ENCODE results near the gene PRKCZ. TPM values are rescaled to one million over a fixed set of nuclear protein-coding genes. Genes with fewer than 3 reads are reported as not detected.

Gene PRKCZ
- total and polyA plus RNA-seq, 2 of the 4 experiments (the other 2 are of a cell fraction), result 2.0 to 3.5 TPM

DNA sequence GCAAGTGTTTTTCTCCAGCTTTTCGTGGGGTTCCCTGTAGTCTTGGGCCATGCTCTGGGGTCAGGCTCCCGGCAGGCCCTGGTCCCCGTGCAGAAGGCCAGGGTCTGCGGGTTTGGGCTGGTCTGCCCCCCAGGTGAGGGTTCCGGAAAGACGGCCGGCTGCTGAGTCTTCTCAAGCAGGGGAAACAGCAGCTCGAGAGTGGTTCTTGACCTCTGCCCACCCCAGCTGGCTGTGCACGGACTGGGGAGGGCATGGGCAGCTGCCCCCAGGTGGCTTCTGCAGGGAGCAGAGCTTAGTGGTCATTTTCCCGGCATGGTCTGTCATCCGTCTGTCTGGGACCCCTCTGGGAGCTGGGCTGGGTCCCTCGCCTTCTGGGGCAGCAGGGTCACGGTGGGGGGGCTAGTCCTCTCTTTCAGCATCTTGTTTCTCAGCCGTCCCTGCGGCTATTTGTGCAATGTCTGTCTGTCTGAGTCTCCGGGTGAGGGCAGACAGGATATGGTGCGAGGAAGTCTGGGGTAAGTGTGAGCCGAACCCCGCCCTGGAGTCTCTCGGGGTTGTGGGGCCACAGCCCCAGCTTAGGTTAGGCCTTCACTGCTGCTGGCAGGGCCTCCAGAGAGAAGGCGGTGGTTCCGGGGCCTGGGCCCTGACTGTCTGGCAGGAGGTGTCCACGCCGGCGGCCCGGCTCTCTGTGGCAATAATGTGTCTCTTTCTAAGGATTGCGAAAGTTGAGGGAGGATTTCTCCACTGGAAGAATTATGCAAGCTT, 184.0 kb downstream of the PRKCZ start:
- Histone ChIP-seq H3K4ac (ENCODE audit: low read depth, low read length) (peak overlapping the region; percentile 73), H3K79me1 (ENCODE audit: low read depth in 1 of 2, low read length in 2 of 2) (peaks cover 0 to 31% of the 10 kb centered on the region in 2 experiments; a peak in 2 of 4 replicates), H2AFZ (replicated peaks; ENCODE audit: low read length, poor library complexity) (no peak overlapping the region), H3K9me3 (ENCODE audit: control insufficient read depth, insufficient read depth, low read length) (no peaks in the 10 kb centered on the region), H3K23ac (ENCODE audit: low read depth, low read length) (peak overlapping the region; percentile 53), H3K18ac (ENCODE audit: low read depth, low read length) (no peak overlapping the region), H3K56ac (ENCODE audit: extremely low read depth, insufficient read depth, low read length) (peak overlapping the region; percentile 50; the same call in 1 of the 2 replicates), H3K4me3 (ENCODE audit: insufficient read depth, low read depth, low read length) (no peak overlapping the region), H4K20me1 (ENCODE audit: insufficient read depth, low read length) (peaks cover 99% of the 10 kb centered on the region), H4K5ac (ENCODE audit: low read depth, low read length) (no peak overlapping the region), H2BK120ac (ENCODE audit: low read depth, low read length) (peak overlapping the region; percentile 14; the same call in 1 of the 2 replicates), H4K91ac (ENCODE audit: insufficient read depth, low read depth, low read length) (peak overlapping the region; percentile 30; the same call in 1 of the 2 replicates), H3K36me3 (ENCODE audit: control insufficient read depth, insufficient read depth, low read length) (peaks cover 4% of the 10 kb centered on the region; the same call in 1 of the 2 replicates), H3K4me1 (ENCODE audit: control insufficient read depth, insufficient read depth, low read length) (peaks cover 46% of the 10 kb centered on the region), H3K4me2 (ENCODE audit: low read depth, low read length) (peak overlapping the region; percentile 58), H2BK5ac (ENCODE audit: low read depth, low read length, poor library complexity, severe bottlenecking) (peak overlapping the region; percentile 49), H4K8ac (ENCODE audit: low read depth in 2 of 2, low read length in 2 of 2) (no peak overlapping the region), H2BK15ac (ENCODE audit: low read depth, low read length) (no peak overlapping the region), H2AK5ac (ENCODE audit: low read depth, low read length) (peak overlapping the region; percentile 48), H3K9ac (ENCODE audit: low read depth, low read length) (peak overlapping the region; percentile 36), H3K14ac (replicated peaks; ENCODE audit: low read depth, low read length) (peak overlapping the region; percentile 52), H3K9me1 (ENCODE audit: insufficient read depth, low read length) (peaks cover 18% of the 10 kb centered on the region), H3K27ac (ENCODE audit: insufficient read depth, low read length) (peak overlapping the region; percentile 74), H2BK20ac (ENCODE audit: low read depth, low read length) (no peak overlapping the region; the same call in 1 of the 2 replicates), H2AK9ac (replicated peaks; ENCODE audit: low read depth, low read length, poor library complexity) (peak overlapping the region; percentile 86), H3K27me3 (ENCODE audit: control insufficient read depth, insufficient read depth, low read length) (no peaks in the 10 kb centered on the region)
- intact Hi-C loops (cut with micrococcal nuclease), result loop anchor here (2.0 to 5.0 kb wide), 2 partner anchors 43 to 57 kb away; no protein-coding TSS in a partner anchor
- no TSS peak for BruUV-seq (replicated peaks)
- TF ChIP-seq MXI1 (IDR thresholded peaks at IDR 0.05; ENCODE audit: borderline replicate concordance, low read depth, low read length) (peak; percentile 80; the same call in 1 of the 2 replicates), MAFK (IDR thresholded peaks at IDR 0.05; ENCODE audit: low read depth, low read length) (no peak), NFE2L2 (IDR thresholded peaks at IDR 0.05; ENCODE audit: low read depth, low read length) (no peak), RAD21 (IDR thresholded peaks at IDR 0.05; ENCODE audit: low read length) (no peak), POLR2A (IDR thresholded peaks at IDR 0.05; ENCODE audit: low read depth, low read length) (no peak), FOS (IDR thresholded peaks at IDR 0.05; ENCODE audit: low read depth, low read length) (no peak), CEBPB (IDR thresholded peaks at IDR 0.05; ENCODE audit: low read depth, low read length) (peak; percentile 99), SMC3 (IDR thresholded peaks at IDR 0.05; ENCODE audit: low read depth, low read length) (no peak), MAZ (IDR thresholded peaks at IDR 0.05; ENCODE audit: borderline replicate concordance, low read depth, low read length) (no peak)
- TF ChIP-seq, protein P1, sequence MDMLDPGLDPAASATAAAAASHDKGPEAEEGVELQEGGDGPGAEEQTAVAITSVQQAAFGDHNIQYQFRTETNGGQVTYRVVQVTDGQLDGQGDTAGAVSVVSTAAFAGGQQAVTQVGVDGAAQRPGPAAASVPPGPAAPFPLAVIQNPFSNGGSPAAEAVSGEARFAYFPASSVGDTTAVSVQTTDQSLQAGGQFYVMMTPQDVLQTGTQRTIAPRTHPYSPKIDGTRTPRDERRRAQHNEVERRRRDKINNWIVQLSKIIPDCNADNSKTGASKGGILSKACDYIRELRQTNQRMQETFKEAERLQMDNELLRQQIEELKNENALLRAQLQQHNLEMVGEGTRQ (IDR thresholded peaks at IDR 0.05; ENCODE audit: low read depth, low read length), result no peak
- TF ChIP-seq, protein P2, sequence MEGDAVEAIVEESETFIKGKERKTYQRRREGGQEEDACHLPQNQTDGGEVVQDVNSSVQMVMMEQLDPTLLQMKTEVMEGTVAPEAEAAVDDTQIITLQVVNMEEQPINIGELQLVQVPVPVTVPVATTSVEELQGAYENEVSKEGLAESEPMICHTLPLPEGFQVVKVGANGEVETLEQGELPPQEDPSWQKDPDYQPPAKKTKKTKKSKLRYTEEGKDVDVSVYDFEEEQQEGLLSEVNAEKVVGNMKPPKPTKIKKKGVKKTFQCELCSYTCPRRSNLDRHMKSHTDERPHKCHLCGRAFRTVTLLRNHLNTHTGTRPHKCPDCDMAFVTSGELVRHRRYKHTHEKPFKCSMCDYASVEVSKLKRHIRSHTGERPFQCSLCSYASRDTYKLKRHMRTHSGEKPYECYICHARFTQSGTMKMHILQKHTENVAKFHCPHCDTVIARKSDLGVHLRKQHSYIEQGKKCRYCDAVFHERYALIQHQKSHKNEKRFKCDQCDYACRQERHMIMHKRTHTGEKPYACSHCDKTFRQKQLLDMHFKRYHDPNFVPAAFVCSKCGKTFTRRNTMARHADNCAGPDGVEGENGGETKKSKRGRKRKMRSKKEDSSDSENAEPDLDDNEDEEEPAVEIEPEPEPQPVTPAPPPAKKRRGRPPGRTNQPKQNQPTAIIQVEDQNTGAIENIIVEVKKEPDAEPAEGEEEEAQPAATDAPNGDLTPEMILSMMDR (conservative IDR thresholded peaks at IDR 0.05; ENCODE audit: low read depth, low read length), result no peak
- TF ChIP-seq, protein P3, sequence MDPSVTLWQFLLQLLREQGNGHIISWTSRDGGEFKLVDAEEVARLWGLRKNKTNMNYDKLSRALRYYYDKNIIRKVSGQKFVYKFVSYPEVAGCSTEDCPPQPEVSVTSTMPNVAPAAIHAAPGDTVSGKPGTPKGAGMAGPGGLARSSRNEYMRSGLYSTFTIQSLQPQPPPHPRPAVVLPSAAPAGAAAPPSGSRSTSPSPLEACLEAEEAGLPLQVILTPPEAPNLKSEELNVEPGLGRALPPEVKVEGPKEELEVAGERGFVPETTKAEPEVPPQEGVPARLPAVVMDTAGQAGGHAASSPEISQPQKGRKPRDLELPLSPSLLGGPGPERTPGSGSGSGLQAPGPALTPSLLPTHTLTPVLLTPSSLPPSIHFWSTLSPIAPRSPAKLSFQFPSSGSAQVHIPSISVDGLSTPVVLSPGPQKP (IDR thresholded peaks at IDR 0.05; ENCODE audit: borderline replicate concordance, low read depth, low read length), result no peak
- in situ Hi-C loops (cut with MboI; ENCODE audit: low sequenced_read_pairs), result loop anchor here (5.0 kb wide), 1 partner anchor 37 kb away; no protein-coding TSS in a partner anchor
- DNase-seq (peak; percentile 87), ATAC-seq (ENCODE audit: low read depth) (peak; percentile 43)
- WGBS, 2 experiments (ENCODE audit: extremely low coverage in 2 of 2, insufficient read length in 1 of 2), result 21% methylated on average over 15 of the region's 27 CpGs; no CpG with 5 or more reads in 1 of the 2 experiments
- dilution Hi-C loops (cut with HindIII; ENCODE audit: low sequenced_read_pairs, unreplicated experiment), result no loop called here
- CTCF ChIA-PET, result interaction anchor here (0.6 to 1.2 kb wide), 3 partner anchors 39 to 190 kb away, joined by 3 to 5 read pairs (median 4); partner anchors contain the start of gene FAAP20
- POLR2A ChIA-PET (ENCODE audit: unreplicated experiment), result interaction anchor here (0.7 kb wide), 1 partner anchor 25 kb away, joined by 9 read pairs; no protein-coding TSS in a partner anchor
